HG03575 (cell line): Measurements from ENCODE around the gene IQSEC1.
A peak's percentile ranks its signal among the peaks of the same experiment; 100 is the strongest.

Experiments used
- ATAC-seq: cut with Tn5 transposase; IDR thresholded peaks from one replicate; pipeline ENCODE4 v1.9.1; 2021; ENCODE audit not compliant: unreplicated experiment, insufficient number of reproducible peaks, low FRiP score; ENCODE audit errors: extremely low read depth

The IQSEC1 gene

DNA sequence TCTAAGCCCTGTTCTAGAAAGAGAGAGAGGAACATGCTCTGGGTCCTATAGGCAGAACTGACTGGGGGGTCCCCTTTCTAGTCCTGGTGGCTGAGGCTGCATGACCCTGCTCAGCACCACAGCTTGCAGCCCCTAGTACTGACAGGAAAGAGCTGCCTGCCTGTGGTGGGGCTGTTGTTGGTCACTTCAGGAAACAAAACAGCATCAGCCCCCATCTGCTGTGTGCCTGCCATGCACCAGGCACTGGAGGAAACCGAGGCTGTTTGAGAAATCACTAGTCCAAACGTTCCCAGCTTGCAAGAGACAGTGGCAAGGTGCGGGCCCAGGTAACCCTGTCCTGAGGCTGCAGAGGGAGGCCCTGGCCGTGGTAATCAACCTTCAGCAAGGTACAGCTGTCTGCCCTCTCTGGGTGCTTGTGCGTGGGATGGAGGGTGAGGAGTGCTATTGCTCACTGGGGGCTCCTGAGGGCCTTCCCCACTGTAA lies 90.6 kb downstream of the IQSEC1 start:
- ATAC-seq: peak; percentile 52

GRCh38 chr3:12981306-12982275 lies 91.6 kb downstream of the IQSEC1 start:
- no peak for ATAC-seq

DNA sequence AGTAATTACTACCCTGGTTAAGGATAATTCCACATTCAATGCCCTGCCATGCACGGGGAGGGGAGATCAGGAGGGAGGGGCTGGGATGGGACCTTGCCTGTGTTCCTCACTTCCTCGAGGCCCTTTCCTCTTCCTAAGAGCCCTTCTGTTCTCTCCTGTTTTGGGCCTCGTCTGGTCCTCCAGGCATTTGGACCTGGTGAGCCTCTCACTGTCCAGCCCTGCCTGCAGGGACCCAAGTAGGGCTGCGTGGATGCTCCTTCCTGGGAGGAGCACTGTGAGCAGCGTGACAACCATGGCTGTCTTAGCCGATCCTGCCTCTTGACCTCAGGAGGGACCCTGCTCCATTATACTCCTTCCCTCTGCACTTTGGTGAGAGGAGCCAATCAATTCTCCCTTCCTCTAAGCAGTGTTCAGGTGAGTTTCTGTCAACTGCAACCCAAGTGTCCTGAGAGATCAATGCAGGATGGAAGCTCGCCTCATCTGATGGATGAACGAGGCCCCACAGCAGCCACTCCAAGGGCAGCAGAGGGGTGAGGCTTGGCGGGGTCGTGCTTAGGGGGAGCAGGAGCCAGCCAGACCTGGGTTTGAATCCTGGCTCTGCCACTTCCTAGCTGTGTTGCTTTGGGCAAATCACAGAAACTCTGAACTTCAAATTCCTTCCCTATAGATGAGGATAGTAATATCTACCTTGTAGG lies 92.5 kb downstream of the IQSEC1 start:
- ATAC-seq: no peak

DNA sequence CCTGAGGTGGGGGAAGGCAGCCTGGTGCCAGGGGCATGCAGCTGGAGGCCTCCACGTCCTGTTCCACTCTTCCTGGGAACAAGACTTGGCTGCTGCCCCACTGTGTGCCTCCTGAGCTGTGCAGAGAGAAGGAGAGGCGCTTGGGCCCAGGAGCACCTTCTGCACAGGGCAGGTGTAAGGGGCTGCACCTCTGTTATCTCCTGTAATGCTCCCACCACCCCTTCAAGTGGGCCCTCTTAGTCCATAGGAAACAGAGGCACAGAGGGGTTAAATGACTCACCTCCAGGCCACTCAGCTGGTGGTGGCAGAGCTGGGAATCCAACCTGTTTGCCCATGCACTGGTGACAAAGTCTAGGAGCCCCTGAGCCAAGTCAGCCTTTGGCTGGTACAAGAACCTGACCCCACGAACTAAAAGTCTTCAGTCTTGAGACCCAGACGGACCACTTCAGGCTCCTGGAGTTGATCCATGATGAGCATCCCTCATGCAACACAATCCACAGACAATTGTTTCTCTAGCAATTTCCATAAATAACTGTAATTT lies 93.2 kb downstream of the IQSEC1 start:
- ATAC-seq: no peak

- no peak for ATAC-seq
These were observed 93.9 kb downstream of the IQSEC1 start for GRCh38 chr3:12979151-12979946.

DNA sequence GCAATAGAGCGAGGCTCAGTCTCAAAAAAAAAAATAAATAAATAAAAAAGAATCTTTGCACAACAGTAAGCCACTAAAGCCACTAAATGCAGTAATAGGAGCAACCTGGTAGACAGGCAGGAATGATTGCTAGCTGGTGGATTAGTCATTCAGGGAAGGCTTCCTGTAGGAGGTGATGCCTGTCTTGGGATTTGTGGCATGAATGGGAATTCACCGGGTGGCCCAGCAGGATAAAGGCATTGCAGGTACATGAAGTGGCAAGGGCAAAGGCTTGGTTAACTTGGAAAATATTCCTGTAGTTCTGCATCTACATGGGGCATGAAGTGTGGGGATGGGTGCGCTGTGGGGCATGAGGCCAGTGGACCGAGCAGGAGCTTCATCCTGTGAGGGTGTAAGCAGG lies 94.5 kb downstream of the IQSEC1 start:
- no peak for ATAC-seq

DNA sequence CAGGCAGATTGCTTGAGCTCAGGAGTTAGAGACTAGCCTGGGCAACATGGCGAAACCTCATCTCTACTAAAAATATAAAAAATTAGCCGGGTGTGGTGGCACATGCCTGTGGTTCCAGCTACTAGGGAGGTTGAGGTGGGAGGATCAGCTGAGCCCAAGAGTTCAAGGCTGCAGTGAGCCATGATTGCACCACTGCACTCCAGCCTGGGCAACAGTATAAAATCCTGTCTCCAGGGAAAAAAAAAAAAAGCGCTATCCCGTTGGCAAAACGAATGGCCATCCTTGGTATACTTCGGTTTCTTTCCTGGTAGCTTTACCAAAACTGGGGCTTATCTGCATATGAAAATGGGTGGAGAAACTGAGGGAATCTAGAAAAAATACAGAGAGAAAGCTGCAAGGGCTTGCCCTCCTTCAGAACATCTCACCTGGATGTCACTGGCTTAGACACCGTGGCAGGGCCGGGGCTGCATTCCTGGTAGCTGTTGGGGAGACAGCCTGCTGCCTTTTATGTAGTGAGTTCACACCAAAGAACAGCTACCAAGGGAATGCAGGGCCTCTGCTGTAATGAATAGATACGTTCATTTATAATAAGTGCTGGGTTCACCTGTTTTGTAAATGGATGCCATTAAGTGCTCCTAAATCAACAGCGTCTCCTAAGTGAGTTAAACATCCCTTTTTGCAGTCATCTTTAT lies 96.0 kb downstream of the IQSEC1 start:
- ATAC-seq: no peak

- no peak for ATAC-seq
These were observed 97.3 kb downstream of the IQSEC1 start for GRCh38 chr3:12975748-12976522.

DNA sequence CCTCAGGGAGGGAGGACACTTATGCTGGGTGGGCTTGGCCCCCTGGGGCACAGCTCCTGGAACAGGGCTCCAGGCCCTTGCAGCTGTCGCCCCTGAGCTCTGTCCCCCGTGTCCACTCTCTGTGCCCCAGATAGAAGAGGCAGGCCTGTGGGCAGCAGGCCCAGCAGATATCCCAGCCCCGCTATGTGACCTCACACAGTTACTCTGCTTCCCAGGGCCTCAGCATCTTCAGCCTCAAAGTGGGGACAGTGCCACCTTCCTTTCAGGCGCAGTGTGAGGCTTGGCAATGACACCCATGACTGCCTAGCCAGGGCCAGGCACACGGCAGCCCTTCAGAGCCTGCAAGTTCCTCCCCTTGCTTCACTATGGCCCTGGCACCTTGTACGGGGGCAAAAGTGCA lies 98.4 kb downstream of the IQSEC1 start:
- ATAC-seq: no peak

GRCh38 chr3:12974334-12974733 lies 98.9 kb downstream of the IQSEC1 start:
- ATAC-seq: no peak

DNA sequence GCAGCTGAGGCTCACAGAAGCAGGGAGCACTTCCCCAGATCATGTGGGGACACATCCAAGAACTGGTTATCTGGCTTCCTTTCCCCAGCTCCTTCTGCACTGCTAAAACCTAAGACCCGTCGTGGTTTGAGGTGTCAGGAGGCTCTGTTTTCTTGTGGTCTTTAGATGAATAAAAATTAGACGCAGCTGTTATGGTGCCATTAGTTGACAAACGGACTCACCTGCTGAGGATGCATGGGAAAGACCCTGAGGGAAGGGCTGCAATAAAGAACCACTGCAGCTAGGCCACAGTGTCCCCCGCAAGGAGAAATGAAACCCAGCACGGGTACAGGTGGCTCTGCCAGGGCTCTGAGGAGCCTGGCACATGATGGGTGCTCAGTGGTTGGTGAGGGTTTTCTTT lies 99.4 kb downstream of the IQSEC1 start:
- ATAC-seq: no peak

- no peak for ATAC-seq
These were observed 100.2 kb downstream of the IQSEC1 start for GRCh38 chr3:12972781-12973702.

DNA sequence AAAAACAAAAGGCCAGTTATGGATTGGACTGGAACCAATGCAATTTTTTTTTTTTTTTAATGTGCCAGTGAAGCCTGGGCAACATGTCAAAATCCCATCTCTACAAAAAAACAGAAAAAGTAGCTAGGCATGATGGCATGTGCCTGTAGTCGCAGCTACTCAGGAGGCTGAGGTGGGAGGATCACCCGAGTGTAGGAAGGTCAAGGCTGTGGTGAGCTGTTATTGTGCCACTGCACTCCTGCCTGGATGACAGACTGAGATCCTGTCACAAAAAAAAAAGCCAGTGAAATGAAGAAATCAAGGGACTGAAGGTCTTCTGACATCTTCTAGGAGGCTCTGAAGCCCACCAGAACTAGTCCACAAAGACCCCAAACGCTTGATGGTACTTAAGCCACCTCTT lies 101.2 kb downstream of the IQSEC1 start:
- ATAC-seq: no peak

DNA sequence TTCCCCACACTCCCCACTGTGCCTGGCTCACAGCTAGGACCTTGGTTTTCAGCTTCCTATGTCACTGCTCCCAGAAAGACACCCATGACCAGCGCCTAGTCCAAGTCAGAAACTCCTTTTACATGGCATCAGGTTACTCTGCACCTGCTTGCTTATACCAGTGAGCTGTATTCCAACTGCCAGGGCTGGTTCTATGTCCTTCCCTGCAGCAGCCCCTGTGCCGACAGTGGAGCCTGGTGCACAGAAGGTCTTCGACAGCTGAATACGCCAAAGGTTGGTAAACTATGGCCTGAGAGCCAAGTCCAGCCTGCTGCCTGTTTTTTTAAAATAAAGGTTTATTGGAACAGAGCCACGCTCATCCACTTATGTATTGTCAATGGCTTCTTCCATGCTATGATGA lies 102.5 kb downstream of the IQSEC1 start:
- no peak for ATAC-seq

- ATAC-seq: no peak
These were observed 103.7 kb downstream of the IQSEC1 start for GRCh38 chr3:12969486-12969885.

DNA sequence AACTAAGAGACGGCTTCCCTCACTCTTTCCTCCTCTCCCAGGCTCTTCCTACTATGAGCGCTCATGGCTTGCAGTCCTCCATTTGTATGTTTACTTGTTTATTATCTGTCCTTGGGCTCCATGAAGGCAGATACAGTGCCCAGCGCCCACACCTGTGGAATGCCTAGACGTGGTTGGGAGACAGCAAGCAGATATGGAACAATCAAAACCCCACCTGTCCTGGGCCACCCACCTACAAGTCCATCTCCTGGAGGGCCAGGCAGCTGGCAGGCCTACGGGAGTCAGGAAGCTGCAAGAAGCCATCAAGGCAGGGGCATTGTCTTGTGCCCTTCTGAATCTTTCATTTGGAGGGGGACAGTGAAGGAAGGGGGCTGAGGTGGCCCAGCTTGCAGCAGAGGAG lies 104.7 kb downstream of the IQSEC1 start:
- ATAC-seq: no peak
